KOPT-K1 (cell line): Measurements from ENCODE around the gene SYNJ2.

Source experiments
- H3K27ac ChIP-seq: fragments of 200-600 bp; sonication (generic); 2 replicates; pipeline ENCODE4 v1.5.1; 2016; ENCODE audit warnings: antibody characterized with exemption, mild to moderate bottlenecking, low read depth, low read length; ENCODE audit not compliant: poor library complexity, severe bottlenecking
- H3K36me3 ChIP-seq: fragments of 200-600 bp; sonication (generic); 2 replicates; pipeline ENCODE4 v1.5.1; 2017; ENCODE audit warnings: antibody characterized with exemption, mild to moderate bottlenecking, low read length, moderate library complexity; ENCODE audit not compliant: insufficient read depth
- H3K9me3 ChIP-seq: fragments of 200-600 bp; sonication (generic); 2 replicates; pipeline ENCODE4 v1.5.1; 2017; ENCODE audit warnings: antibody characterized with exemption, low read length, mild to moderate bottlenecking; ENCODE audit not compliant: insufficient read depth, poor library complexity, severe bottlenecking

Gene SYNJ2

GRCh38 chr6:158050107-158050735 lies 68.6 kb downstream of the SYNJ2 start:
- Histone ChIP-seq H3K36me3 (peaks cover 24% of the 10 kb centered on the region; the same call in 1 of the 2 replicates), H3K9me3 (no peaks in the 10 kb centered on the region), H3K27ac (no peak overlapping the region)

GRCh38 chr6:158050955-158051354 lies 69.3 kb downstream of the SYNJ2 start:
- H3K9me3 ChIP-seq, result no peaks in the 10 kb centered on the region
- no peak overlapping the region for H3K27ac ChIP-seq
- peaks cover 25% of the 10 kb centered on the region; the same call in 1 of the 2 replicates for H3K36me3 ChIP-seq

DNA sequence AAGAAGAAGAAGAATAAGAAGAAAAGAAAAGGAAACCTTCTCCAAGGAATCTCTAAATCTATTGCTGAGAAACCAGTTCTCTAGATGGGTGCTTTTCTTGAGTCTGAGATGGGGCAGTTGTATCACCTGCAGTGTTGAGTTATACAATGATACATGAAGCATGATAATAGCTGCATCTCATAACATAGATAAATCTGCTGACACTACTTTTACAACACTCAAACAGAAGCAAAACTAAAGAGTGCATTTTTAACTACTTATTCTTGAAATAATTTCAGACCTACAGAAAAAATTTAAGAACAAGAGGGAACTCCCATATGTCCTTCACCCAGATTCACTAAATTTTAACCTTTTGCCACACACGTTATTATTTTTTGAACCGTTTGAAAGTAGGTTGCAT lies 70.3 kb downstream of the SYNJ2 start:
- no peaks in the 10 kb centered on the region for H3K9me3 ChIP-seq
- peaks cover 35% of the 10 kb centered on the region for H3K36me3 ChIP-seq
- no peak overlapping the region for H3K27ac ChIP-seq

- no peaks in the 10 kb centered on the region for H3K9me3 ChIP-seq
- no peak overlapping the region for H3K27ac ChIP-seq
- H3K36me3 ChIP-seq, result peaks cover 31% of the 10 kb centered on the region
These were observed 72.0 kb downstream of the SYNJ2 start for GRCh38 chr6:158053377-158054313.

DNA sequence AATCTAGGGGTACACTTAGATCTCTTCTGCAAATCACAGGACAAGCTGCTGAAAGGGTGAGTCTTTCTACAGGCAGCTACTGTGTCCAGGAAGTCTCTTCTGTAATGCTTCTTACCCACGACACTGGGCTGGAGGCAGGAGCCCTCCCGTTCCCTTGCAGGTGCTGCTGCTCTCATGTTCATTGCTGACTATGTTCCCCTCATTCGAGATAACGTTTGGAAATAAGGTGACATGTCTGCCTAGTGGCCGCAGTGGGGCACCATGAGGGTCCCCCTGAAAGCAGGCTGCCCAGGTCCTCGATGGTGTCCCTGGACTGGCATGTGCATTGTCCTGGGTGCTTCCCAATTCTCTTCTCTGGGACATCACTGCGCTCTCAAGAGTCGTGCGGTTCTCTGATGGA lies 74.7 kb downstream of the SYNJ2 start:
- Histone ChIP-seq H3K9me3 (no peaks in the 10 kb centered on the region), H3K27ac (peak overlapping the region; percentile 10)

GRCh38 chr6:158056804-158057203 lies 75.1 kb downstream of the SYNJ2 start:
- Histone ChIP-seq H3K9me3 (no peaks in the 10 kb centered on the region), H3K27ac (peak overlapping the region; percentile 10), H3K36me3 (peaks cover 18% of the 10 kb centered on the region)

More for the DNA sequence above, 74.7 kb downstream of the SYNJ2 start:
- peaks cover 17% of the 10 kb centered on the region for H3K36me3 ChIP-seq

DNA sequence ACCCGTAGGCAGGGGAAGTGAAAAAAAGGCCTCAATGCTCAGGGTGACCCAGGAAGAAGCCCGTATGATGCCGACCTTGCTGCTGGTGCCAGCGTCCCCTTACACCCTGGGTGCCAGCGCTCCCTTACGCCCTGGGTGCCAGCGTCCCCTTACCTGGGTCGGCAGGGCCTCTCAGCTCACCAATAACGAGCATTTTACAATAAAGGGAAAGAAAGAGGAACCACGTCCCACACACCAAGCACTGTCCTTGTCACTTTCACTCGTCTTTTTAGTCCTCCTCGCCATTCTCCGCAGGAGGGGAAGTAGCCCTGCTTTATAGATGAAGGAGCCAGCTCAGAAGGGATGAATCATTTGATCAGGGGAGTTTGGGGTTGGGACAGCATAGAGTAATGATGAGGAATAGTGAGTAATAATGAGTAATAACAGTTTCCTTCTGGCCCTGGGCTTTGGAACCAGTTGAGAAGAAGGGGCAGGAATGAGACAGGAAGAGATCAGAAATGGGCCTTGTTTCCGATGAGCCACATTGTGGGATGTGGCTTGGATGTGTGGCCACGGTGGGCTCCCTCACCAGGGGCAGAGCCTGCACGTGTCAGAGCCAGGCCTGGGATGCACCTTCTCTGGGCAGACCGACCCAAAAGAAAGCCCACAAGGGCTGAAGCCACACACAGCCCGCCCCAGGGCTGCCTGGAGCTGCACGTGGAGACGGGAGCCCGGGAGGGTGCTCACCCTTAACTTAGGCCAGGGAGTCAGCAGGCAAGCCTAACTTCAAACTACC lies 75.7 kb downstream of the SYNJ2 start:
- no peak overlapping the region for H3K27ac ChIP-seq
- peaks cover 24% of the 10 kb centered on the region for H3K36me3 ChIP-seq
- H3K9me3 ChIP-seq, result no peaks in the 10 kb centered on the region

DNA sequence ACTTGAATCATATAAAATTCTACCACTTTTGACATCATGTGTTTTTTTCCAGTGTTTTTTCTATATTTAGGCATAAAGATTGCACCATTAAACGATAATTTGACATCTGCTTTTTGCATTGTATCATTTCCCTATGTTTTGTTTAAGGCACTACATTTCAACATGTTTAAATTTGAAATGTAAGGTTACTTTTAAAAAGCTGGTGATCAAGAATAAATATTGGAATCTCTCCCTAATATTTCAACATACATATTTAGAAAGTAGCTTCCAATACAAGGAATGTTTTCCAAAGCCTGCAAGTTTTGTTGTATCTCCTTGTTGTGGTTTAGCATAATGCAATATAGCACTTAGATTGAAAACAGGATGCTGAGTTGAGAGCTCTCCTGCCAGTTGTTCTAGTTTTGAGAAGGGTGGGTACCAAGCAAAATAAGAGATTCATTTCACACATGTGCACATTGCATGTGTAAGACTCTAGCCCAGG lies 76.5 kb downstream of the SYNJ2 start:
- H3K9me3 ChIP-seq, result no peaks in the 10 kb centered on the region
- peaks cover 33% of the 10 kb centered on the region for H3K36me3 ChIP-seq
- no peak overlapping the region for H3K27ac ChIP-seq

DNA sequence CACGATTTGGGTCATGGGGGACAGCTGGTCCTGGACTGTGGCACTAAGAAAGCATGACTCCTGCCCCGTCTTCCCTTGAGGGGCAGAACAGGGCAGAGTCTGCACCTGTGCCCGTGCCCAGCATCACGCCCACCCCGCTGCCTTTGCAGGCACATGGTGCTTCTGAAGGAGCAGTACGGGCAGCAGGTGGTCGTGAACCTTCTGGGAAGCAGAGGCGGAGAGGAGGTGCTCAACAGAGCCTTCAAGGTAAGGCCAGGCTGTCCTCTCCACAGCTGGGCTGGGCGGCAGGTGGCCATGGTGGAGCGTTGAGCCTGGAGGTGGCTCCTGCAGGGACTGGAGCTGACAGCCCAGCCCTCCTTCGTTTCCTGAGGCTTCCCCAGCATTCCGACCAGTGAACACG lies 77.4 kb downstream of the SYNJ2 start:
- H3K27ac ChIP-seq, result no peak overlapping the region
- no peaks in the 10 kb centered on the region for H3K9me3 ChIP-seq
- peaks cover 39% of the 10 kb centered on the region for H3K36me3 ChIP-seq

DNA sequence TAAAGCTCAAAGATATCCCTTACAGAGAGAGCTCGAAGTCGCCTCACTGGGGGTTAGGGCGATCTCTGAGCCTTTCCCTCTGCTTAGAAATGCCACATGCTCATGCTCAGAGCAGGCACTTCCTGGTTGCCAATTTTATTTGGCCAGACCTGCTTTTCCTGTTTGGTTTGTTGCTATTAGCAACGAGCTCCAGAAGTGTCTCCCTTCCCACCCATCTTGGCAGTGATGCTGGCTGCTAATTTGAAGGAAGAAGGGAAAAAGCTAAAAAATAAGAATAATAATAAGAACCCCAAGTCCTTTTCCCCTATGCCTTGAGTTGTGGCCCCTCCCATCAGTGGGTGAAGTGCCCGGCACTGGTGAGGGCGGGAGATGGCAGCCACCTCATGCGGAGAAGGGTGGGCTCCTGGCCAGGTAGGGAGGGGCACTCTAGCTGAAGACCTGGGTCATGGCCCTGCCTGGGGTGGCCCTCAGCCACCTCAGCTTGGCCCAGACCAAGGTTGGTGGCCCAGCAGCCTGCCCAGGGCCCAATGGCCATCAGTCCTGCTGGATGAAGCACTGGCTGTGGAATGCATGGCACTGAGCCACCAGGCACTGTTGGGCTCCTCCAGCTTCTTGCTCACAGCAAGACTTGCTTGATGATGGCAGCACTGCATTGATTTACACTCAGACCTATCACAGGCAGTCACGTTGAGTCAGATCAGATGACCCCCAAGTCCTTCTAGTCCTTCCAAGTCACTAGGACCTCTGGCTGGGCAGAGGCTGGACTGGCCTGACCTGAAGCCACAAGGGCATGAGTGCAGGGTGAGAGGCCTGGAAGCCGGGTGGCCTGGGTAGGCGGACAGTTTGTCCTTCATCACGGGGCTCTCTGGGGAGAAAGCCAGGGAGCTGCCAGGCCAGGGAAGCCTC lies 79.0 kb downstream of the SYNJ2 start:
- peak overlapping the region; percentile 39 for H3K27ac ChIP-seq
- H3K9me3 ChIP-seq, result no peaks in the 10 kb centered on the region
- peaks cover 49% of the 10 kb centered on the region for H3K36me3 ChIP-seq

DNA sequence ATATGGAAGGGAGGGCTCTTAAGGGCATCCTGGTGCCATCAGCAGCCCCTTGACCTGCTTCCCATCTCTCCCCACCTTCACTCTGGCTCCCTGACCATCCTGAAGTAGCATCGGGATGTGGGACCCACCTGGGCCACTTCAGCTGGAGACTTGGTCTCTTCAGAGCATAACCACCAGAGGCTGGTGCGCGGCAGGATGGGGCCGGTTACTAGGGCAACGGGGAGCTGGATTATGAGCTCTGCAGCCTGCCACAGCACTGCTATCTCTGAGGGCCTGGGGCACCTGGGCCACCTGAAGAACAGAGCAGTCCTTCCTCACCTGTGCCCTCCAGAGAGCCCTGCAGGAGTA lies 79.7 kb downstream of the SYNJ2 start:
- H3K27ac ChIP-seq, result no peak overlapping the region
- no peaks in the 10 kb centered on the region for H3K9me3 ChIP-seq
- peaks cover 51% of the 10 kb centered on the region for H3K36me3 ChIP-seq

GRCh38 chr6:158061709-158062461 lies 80.2 kb downstream of the SYNJ2 start:
- Histone ChIP-seq H3K36me3 (peaks cover 51% of the 10 kb centered on the region), H3K27ac (no peak overlapping the region), H3K9me3 (no peaks in the 10 kb centered on the region)

- Histone ChIP-seq H3K27ac (no peak overlapping the region), H3K36me3 (peaks cover 68% of the 10 kb centered on the region), H3K9me3 (no peaks in the 10 kb centered on the region)
These were observed 82.1 kb downstream of the SYNJ2 start for GRCh38 chr6:158063736-158064135.
